IPS-NIHi11 (cell line): ENCODE data around the gene EMILIN3.

ENCODE experiments used
- DNase-seq: peaks from one replicate; pipeline ENCODE4 v3.0.0; 2012; ENCODE audit warnings: mixed read lengths, low spot score

EMILIN3 gene

GRCh38 chr20:41366546-41367392 lies at the start of gene EMILIN3:
Gene EMILIN3 (minus strand): TSS chr20:41366818. CDS start chr20:41366634, 184 bp downstream.
- DNase-seq: peak; percentile 88

GRCh38 chr20:41415191-41415590 lies 48.6 kb upstream of the EMILIN3 start:
- DNase-seq: no peak

- no peak for DNase-seq
Observed at GRCh38 chr20:41413169-41413568, 46.6 kb upstream of the EMILIN3 start.

GRCh38 chr20:41412324-41413120 lies 45.9 kb upstream of the EMILIN3 start:
- DNase-seq: no peak

- no peak for DNase-seq
Observed at GRCh38 chr20:41411391-41411847, 44.8 kb upstream of the EMILIN3 start.

- no peak for DNase-seq
Observed at GRCh38 chr20:41408986-41409385, 42.4 kb upstream of the EMILIN3 start.

GRCh38 chr20:41408156-41408794 lies 41.7 kb upstream of the EMILIN3 start:
- DNase-seq: no peak

GRCh38 chr20:41407607-41408006 lies 41.0 kb upstream of the EMILIN3 start:
- DNase-seq: no peak

- DNase-seq: no peak
Observed at GRCh38 chr20:41406896-41407444, 40.4 kb upstream of the EMILIN3 start.

GRCh38 chr20:41406353-41406752 lies 39.7 kb upstream of the EMILIN3 start:
- DNase-seq: no peak

- DNase-seq: no peak
Observed at GRCh38 chr20:41405436-41405835, 38.8 kb upstream of the EMILIN3 start.

GRCh38 chr20:41403604-41404003 lies 37.0 kb upstream of the EMILIN3 start:
- DNase-seq: no peak

- no peak for DNase-seq
Observed at GRCh38 chr20:41398408-41398807, 31.8 kb upstream of the EMILIN3 start.

GRCh38 chr20:41395667-41396664 lies 29.3 kb upstream of the EMILIN3 start:
- peak; percentile 59 for DNase-seq

- no peak for DNase-seq
Observed at GRCh38 chr20:41394931-41395666, 28.5 kb upstream of the EMILIN3 start.

GRCh38 chr20:41394081-41394480 lies 27.5 kb upstream of the EMILIN3 start:
- DNase-seq: no peak

- no peak for DNase-seq
Observed at GRCh38 chr20:41393705-41394066, 27.1 kb upstream of the EMILIN3 start.

GRCh38 chr20:41392871-41393704 lies 26.5 kb upstream of the EMILIN3 start:
- no peak for DNase-seq

- no peak for DNase-seq
Observed at GRCh38 chr20:41392295-41392694, 25.7 kb upstream of the EMILIN3 start.
